HepG2 (cell line): Measurements from ENCODE around the gene TPPP3. TPM values are rescaled to one million over a fixed set of nuclear protein-coding genes. Genes with fewer than 3 reads are reported as not detected.

ENCODE experiments used
- ATF7 ChIP-seq, 2 experiments: fragments of 450-650 bp in 1 of 2; sonication (generic) in 1 of 2; formaldehyde crosslinking in 1 of 2; IDR thresholded peaks; 2 replicates each; pipeline versions ENCODE4 v1.4.0 to v1.6.1; 2016 to 2020; ENCODE audit warnings: antibody characterized with exemption in 1 of 2, mild to moderate bottlenecking in 1 of 2, missing genetic modification reagents in 1 of 2
- EZH2 ChIP-seq: conservative IDR thresholded peaks from 2 replicates; pipeline ENCODE4 v1.6.1; 2012; ENCODE audit warnings: mild to moderate bottlenecking, low read depth, low read length, moderate library complexity
- HOXA7 ChIP-seq: sonication (generic); formaldehyde crosslinking; IDR thresholded peaks from 2 replicates; pipeline ENCODE4 v1.8.1; 2022; ENCODE audit warnings: mild to moderate bottlenecking, missing genetic modification reagents, moderate library complexity
- MED8 ChIP-seq: sonication (generic); formaldehyde crosslinking; IDR thresholded peaks from 2 replicates; pipeline ENCODE4 v1.8.1; 2023; ENCODE audit warnings: mild to moderate bottlenecking, missing genetic modification reagents; ENCODE audit not compliant: insufficient replicate concordance
- MEF2D ChIP-seq: sonication (generic); formaldehyde crosslinking; IDR thresholded peaks from 2 replicates; pipeline ENCODE4 v1.5.1; 2020; ENCODE audit warnings: mild to moderate bottlenecking, missing genetic modification reagents
- MXD4 ChIP-seq: IDR thresholded peaks from 2 replicates; pipeline ENCODE4 v1.6.1; 2016; ENCODE audit warnings: mild to moderate bottlenecking, missing biosample characterization, missing genetic modification reagents
- NCOA1 ChIP-seq: sonication (generic); formaldehyde crosslinking; IDR thresholded peaks from 2 replicates; pipeline ENCODE4 v1.9.0; 2021; ENCODE audit warnings: missing genetic modification reagents
- NR2F1 ChIP-seq, 2 experiments: fragments of 450-650 bp in 1 of 2; formaldehyde crosslinking in 1 of 2; IDR thresholded peaks; 2 replicates each; pipeline versions ENCODE4 v1.5.0 to v1.6.1; 2016 to 2020; ENCODE audit warnings: mild to moderate bottlenecking in 1 of 2, missing compliant biosample characterization in 1 of 2, missing genetic modification reagents in 1 of 2, moderate library complexity in 1 of 2
- PCBP2 ChIP-seq: fragments of 200-400 bp; formaldehyde crosslinking; optimal IDR thresholded peaks from 2 replicates; pipeline ENCODE3; 2018; ENCODE audit warnings: low read length, low read depth; ENCODE audit not compliant: poor library complexity, severe bottlenecking
- PHF21A ChIP-seq: sonication (generic); formaldehyde crosslinking; IDR thresholded peaks from 2 replicates; pipeline ENCODE4 v1.5.0; 2020; ENCODE audit warnings: mild to moderate bottlenecking, missing genetic modification reagents
- POLR2AphosphoS5 ChIP-seq: IDR thresholded peaks from 2 replicates; pipeline ENCODE4 v1.6.1; 2012; ENCODE audit warnings: low read depth, low read length
- RARA ChIP-seq: IDR thresholded peaks from 2 replicates; pipeline ENCODE4 v1.6.1; 2016; ENCODE audit warnings: missing genetic modification reagents, missing compliant biosample characterization
- ZBTB7A ChIP-seq: sonication (generic); formaldehyde crosslinking; IDR thresholded peaks from 2 replicates; pipeline ENCODE4 v1.8.0; 2022; ENCODE audit warnings: mild to moderate bottlenecking, missing genetic modification reagents
- ZFAT ChIP-seq: sonication (generic); formaldehyde crosslinking; conservative IDR thresholded peaks from 2 replicates; pipeline ENCODE4 v1.8.1; 2023; ENCODE audit warnings: missing genetic modification reagents, inconsistent platforms
- ZIK1 ChIP-seq: sonication (generic); formaldehyde crosslinking; IDR thresholded peaks from 2 replicates; pipeline ENCODE4 v1.5.0; 2020; ENCODE audit warnings: mild to moderate bottlenecking, low read depth, missing genetic modification reagents, borderline replicate concordance
- ZMAT3 ChIP-seq: sonication (generic); formaldehyde crosslinking; conservative IDR thresholded peaks from 2 replicates; pipeline ENCODE4 v1.7.0; 2021; ENCODE audit warnings: missing genetic modification reagents
- ZNF143 ChIP-seq: sonication (generic); formaldehyde crosslinking; IDR thresholded peaks from 2 replicates; pipeline ENCODE4 v1.4.0; 2020; ENCODE audit warnings: missing genetic modification reagents
- ZNF225 ChIP-seq: sonication (generic); formaldehyde crosslinking; IDR thresholded peaks from 2 replicates; pipeline ENCODE4 v1.4.0; 2020; ENCODE audit warnings: mild to moderate bottlenecking, missing genetic modification reagents
- ZNF235 ChIP-seq: sonication (generic); formaldehyde crosslinking; IDR thresholded peaks from 2 replicates; pipeline ENCODE4 v1.8.1; 2023; ENCODE audit warnings: mild to moderate bottlenecking, missing genetic modification reagents, borderline replicate concordance
- ZNF256 ChIP-seq: sonication (generic); formaldehyde crosslinking; conservative IDR thresholded peaks from 2 replicates; pipeline ENCODE4 v1.4.0; 2020; ENCODE audit warnings: missing genetic modification reagents
- ZNF800 ChIP-seq: sonication (generic); formaldehyde crosslinking; IDR thresholded peaks from 2 replicates; pipeline ENCODE4 v1.4.0; 2020; ENCODE audit warnings: missing genetic modification reagents
- polyA plus RNA-seq, 8 experiments: library from polyadenylated mRNA; depleted of rRNA in 3 of 8; stranded (reverse) in 7 of 8; unstranded in 1 of 8; fragments of >200 nt; fragmentation: Illumina TruSeq in 4 of 8; extraction: Trizol in 4 of 8; gene quantifications; 2 replicates each; pipeline versions ENCODE4 v1.2.1 to v1.2.3, GENCODE V29; 2011 to 2016; ENCODE audit warnings: low read depth in 4 of 8, missing spikeins in 1 of 8, mixed read lengths in 1 of 8; ENCODE audit not compliant: insufficient read depth in 1 of 8
- total RNA-seq, 5 experiments: library from RNA; depleted of rRNA; stranded (reverse); fragments of >200 nt; fragmentation: Illumina TruSeq; extraction: Trizol; gene quantifications; 2 replicates each; pipeline ENCODE4 v1.2.3, GENCODE V29; 2016; ENCODE audit warnings: low read depth in 1 of 5
- TF ChIP-seq, protein P1 (sequence below): sonication (generic); formaldehyde crosslinking; IDR thresholded peaks from 2 replicates; pipeline ENCODE4 v1.4.0; 2020; ENCODE audit warnings: mild to moderate bottlenecking, missing genetic modification reagents
- TF ChIP-seq, protein P2 (sequence below): sonication (generic); formaldehyde crosslinking; IDR thresholded peaks from 2 replicates; pipeline ENCODE4 v1.8.0; 2022; ENCODE audit warnings: mild to moderate bottlenecking, missing genetic modification reagents, moderate library complexity

TPPP3 gene
- total and polyA plus RNA-seq, 2 of the 13 experiments (the other 11 are each of a cell fraction or from before 2014, with no cell fraction given): 0.16 to 0.44 TPM

GRCh38 chr16:67430504-67430976 is 37.2 kb upstream of the TPPP3 start (continued):
- TF ChIP-seq, protein P1, sequence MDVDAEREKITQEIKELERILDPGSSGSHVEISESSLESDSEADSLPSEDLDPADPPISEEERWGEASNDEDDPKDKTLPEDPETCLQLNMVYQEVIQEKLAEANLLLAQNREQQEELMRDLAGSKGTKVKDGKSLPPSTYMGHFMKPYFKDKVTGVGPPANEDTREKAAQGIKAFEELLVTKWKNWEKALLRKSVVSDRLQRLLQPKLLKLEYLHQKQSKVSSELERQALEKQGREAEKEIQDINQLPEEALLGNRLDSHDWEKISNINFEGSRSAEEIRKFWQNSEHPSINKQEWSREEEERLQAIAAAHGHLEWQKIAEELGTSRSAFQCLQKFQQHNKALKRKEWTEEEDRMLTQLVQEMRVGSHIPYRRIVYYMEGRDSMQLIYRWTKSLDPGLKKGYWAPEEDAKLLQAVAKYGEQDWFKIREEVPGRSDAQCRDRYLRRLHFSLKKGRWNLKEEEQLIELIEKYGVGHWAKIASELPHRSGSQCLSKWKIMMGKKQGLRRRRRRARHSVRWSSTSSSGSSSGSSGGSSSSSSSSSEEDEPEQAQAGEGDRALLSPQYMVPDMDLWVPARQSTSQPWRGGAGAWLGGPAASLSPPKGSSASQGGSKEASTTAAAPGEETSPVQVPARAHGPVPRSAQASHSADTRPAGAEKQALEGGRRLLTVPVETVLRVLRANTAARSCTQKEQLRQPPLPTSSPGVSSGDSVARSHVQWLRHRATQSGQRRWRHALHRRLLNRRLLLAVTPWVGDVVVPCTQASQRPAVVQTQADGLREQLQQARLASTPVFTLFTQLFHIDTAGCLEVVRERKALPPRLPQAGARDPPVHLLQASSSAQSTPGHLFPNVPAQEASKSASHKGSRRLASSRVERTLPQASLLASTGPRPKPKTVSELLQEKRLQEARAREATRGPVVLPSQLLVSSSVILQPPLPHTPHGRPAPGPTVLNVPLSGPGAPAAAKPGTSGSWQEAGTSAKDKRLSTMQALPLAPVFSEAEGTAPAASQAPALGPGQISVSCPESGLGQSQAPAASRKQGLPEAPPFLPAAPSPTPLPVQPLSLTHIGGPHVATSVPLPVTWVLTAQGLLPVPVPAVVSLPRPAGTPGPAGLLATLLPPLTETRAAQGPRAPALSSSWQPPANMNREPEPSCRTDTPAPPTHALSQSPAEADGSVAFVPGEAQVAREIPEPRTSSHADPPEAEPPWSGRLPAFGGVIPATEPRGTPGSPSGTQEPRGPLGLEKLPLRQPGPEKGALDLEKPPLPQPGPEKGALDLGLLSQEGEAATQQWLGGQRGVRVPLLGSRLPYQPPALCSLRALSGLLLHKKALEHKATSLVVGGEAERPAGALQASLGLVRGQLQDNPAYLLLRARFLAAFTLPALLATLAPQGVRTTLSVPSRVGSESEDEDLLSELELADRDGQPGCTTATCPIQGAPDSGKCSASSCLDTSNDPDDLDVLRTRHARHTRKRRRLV (CRISPR knock-in tag): no peak
- TF ChIP-seq, protein P2, sequence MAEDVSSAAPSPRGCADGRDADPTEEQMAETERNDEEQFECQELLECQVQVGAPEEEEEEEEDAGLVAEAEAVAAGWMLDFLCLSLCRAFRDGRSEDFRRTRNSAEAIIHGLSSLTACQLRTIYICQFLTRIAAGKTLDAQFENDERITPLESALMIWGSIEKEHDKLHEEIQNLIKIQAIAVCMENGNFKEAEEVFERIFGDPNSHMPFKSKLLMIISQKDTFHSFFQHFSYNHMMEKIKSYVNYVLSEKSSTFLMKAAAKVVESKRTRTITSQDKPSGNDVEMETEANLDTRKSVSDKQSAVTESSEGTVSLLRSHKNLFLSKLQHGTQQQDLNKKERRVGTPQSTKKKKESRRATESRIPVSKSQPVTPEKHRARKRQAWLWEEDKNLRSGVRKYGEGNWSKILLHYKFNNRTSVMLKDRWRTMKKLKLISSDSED: peak; percentile 50; the same call in 1 of the 2 replicates
- TF ChIP-seq MXD4 (CRISPR knock-in tag) (peak; percentile 90), EZH2 (no peak), ZIK1 (CRISPR knock-in tag) (peak; percentile 95), MEF2D (CRISPR knock-in tag) (no peak), NCOA1 (CRISPR knock-in tag) (no peak), ATF7 (IDR thresholded peaks at IDR 0.05) (no peak), ATF7 (CRISPR knock-in tag; IDR thresholded peaks at IDR 0.05) (0 out of 2 replicates have a peak, but pooled peaks have one; percentile 52), ZMAT3 (CRISPR knock-in tag) (peak; percentile 96), HOXA7 (no peak), ZNF225 (CRISPR knock-in tag) (peak; percentile 94; the same call in 1 of the 2 replicates), PHF21A (CRISPR knock-in tag) (peak; percentile 19; the same call in 1 of the 2 replicates), ZFAT (CRISPR knock-in tag) (0 out of 2 replicates have a peak, but pooled peaks have one; percentile 31), ZNF235 (peak; percentile 85; the same call in 1 of the 2 replicates), ZBTB7A (CRISPR knock-in tag) (peak; percentile 82), MED8 (peak; percentile 45), PCBP2 (no peak), POLR2AphosphoS5 (peak; percentile 67), RARA (CRISPR knock-in tag) (no peak; the same call in 1 of the 2 replicates), ZNF143 (CRISPR knock-in tag) (no peak), NR2F1 (CRISPR knock-in tag; IDR thresholded peaks at IDR 0.05) (no peak), ZNF800 (CRISPR knock-in tag) (peak; percentile 87; the same call in 1 of the 2 replicates), ZNF256 (0 out of 2 replicates have a peak, but pooled peaks have one; percentile 45)
